GM12878 (cell line): Measurements from ENCODE around the gene IER3. TPM values are rescaled to one million over a fixed set of nuclear protein-coding genes. Genes with fewer than 3 reads are reported as not detected.

Source experiments
- IKZF2 ChIP-seq, 2 experiments: fragments of 450-650 bp; IDR thresholded peaks; 2 replicates each; pipeline ENCODE4 v1.6.1; 2017; ENCODE audit warnings: mild to moderate bottlenecking in 2 of 2, moderate library complexity in 2 of 2
- NRF1 ChIP-seq: conservative IDR thresholded peaks from 2 replicates; pipeline ENCODE4 v1.6.1; 2011; ENCODE audit warnings: mild to moderate bottlenecking, low read depth, low read length, improper control_type of control experiment
- PML ChIP-seq: IDR thresholded peaks from 2 replicates; pipeline ENCODE4 v1.6.1; 2012; ENCODE audit warnings: low read length, inconsistent platforms
- RELA ChIP-seq: fragments of 450-650 bp; IDR thresholded peaks from 2 replicates; pipeline ENCODE4 v1.8.0; 2014; ENCODE audit warnings: borderline replicate concordance; ENCODE audit not compliant: partially characterized antibody
- RFX5 ChIP-seq: IDR thresholded peaks from 2 replicates; pipeline ENCODE4 v1.6.1; 2011; ENCODE audit warnings: low read depth, low read length, improper control_type of control experiment
- STAT3 ChIP-seq: IDR thresholded peaks from 2 replicates; pipeline ENCODE4 v1.6.1; 2011; ENCODE audit warnings: low read depth, low read length, improper control_type of control experiment
- YY1 ChIP-seq: IDR thresholded peaks from 2 replicates; pipeline ENCODE4 v1.6.1; 2011; ENCODE audit warnings: low read depth, mild to moderate bottlenecking, low read length
- polyA plus RNA-seq, 11 experiments: library from polyadenylated mRNA; depleted of rRNA in 4 of 11; unstranded in 6 of 11; stranded (reverse) in 5 of 11; fragments of >200 nt; fragmentation: Nextera tagmentation in 4 of 11; fragmentation: Illumina TruSeq in 1 of 11; extraction: Ambion mirVana in 4 of 11; extraction: Trizol in 1 of 11; gene quantifications; 1 replicate in 1 of 11; 2 replicates in 10 of 11; pipeline versions ENCODE4 v1.2.1 to v1.2.3, GENCODE V29; 2011 to 2016; ENCODE audit warnings: inconsistent platforms in 2 of 11, missing spikeins in 2 of 11, low read depth in 1 of 11
- total RNA-seq, 4 experiments: library from RNA; depleted of rRNA in 3 of 4; stranded (reverse); fragments of >200 nt in 3 of 4; fragmentation: Illumina TruSeq in 1 of 4; extraction: Trizol in 1 of 4; gene quantifications; 2 replicates each; pipeline versions ENCODE4 v1.2.1 to v1.2.3, GENCODE V29; 2013 to 2021
- TF ChIP-seq, protein P1 (sequence below): fragments of 450-650 bp; IDR thresholded peaks from 2 replicates; pipeline ENCODE4 v1.6.1; 2017; ENCODE audit warnings: mild to moderate bottlenecking, moderate library complexity
- TF ChIP-seq, protein P2 (sequence below): IDR thresholded peaks from 2 replicates; pipeline ENCODE4 v1.6.1; 2012; ENCODE audit warnings: improper control_type of control experiment, low read depth, low read length; ENCODE audit not compliant: insufficient replicate concordance
- TF ChIP-seq, protein P3 (sequence below): fragments of 450-650 bp; IDR thresholded peaks from 2 replicates; pipeline ENCODE4 v1.6.1; 2016; ENCODE audit warnings: mild to moderate bottlenecking, moderate library complexity, borderline replicate concordance
- TF ChIP-seq, protein P4 (sequence below): IDR thresholded peaks from 2 replicates; pipeline ENCODE4 v1.6.1; 2011; ENCODE audit warnings: low read depth, mild to moderate bottlenecking, low read length, moderate library complexity, borderline replicate concordance; ENCODE audit errors: extremely low read depth
- TF ChIP-seq, protein P5 (sequence below): fragments of 450-650 bp; IDR thresholded peaks from 2 replicates; pipeline ENCODE4 v1.6.1; 2017; ENCODE audit warnings: low read depth, mild to moderate bottlenecking, moderate library complexity

Gene IER3
- total and polyA plus RNA-seq, 10 of the 15 experiments (the other 5 are each of a cell fraction or from before 2014, with no cell fraction given): 1.9 to 100 (median 32.3) TPM

DNA sequence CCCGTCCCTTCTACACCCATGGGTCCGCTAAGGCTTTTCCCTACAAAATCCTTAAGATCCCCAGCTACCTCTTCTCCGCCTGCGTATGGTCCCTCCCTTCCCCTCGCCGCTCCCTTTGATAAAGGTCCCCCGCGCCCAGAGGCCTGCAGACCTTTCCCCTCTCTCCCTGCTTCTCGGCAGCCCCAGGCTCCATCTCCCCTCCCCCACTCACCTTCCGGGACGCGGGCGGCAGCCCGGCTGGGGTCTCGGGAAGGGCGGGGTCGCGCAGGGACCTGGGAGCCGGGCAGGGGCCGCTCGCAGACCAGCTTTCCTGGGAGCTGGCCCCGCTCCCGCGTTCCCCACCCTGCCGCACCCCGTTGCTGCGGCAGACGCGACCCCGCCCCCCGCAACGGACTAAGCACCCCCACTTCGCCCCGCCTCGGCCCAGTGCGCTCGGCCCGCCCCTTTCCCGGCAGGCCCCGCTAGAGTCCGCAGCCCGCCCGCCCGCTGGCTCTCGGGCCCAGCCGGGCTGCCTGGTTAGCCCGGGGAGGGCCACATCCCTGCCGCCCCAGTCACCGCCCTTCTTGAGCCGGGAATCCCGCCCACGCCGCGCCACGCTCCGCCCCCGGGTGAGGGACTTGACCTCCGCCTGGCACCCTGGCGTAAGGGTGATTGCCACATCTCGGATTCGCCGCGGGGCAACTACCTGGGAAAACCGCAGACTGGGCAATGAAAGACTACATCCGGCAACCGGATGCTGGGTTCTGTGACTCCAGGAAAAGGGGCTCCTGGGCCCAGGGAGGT is 1.8 kb downstream of the IER3 start, which contains the start of gene FLOT1 (continued):
- TF ChIP-seq, protein P1, sequence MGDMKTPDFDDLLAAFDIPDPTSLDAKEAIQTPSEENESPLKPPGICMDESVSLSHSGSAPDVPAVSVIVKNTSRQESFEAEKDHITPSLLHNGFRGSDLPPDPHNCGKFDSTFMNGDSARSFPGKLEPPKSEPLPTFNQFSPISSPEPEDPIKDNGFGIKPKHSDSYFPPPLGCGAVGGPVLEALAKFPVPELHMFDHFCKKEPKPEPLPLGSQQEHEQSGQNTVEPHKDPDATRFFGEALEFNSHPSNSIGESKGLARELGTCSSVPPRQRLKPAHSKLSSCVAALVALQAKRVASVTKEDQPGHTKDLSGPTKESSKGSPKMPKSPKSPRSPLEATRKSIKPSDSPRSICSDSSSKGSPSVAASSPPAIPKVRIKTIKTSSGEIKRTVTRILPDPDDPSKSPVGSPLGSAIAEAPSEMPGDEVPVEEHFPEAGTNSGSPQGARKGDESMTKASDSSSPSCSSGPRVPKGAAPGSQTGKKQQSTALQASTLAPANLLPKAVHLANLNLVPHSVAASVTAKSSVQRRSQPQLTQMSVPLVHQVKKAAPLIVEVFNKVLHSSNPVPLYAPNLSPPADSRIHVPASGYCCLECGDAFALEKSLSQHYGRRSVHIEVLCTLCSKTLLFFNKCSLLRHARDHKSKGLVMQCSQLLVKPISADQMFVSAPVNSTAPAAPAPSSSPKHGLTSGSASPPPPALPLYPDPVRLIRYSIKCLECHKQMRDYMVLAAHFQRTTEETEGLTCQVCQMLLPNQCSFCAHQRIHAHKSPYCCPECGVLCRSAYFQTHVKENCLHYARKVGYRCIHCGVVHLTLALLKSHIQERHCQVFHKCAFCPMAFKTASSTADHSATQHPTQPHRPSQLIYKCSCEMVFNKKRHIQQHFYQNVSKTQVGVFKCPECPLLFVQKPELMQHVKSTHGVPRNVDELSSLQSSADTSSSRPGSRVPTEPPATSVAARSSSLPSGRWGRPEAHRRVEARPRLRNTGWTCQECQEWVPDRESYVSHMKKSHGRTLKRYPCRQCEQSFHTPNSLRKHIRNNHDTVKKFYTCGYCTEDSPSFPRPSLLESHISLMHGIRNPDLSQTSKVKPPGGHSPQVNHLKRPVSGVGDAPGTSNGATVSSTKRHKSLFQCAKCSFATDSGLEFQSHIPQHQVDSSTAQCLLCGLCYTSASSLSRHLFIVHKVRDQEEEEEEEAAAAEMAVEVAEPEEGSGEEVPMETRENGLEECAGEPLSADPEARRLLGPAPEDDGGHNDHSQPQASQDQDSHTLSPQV: 0 out of 2 replicates have a peak, but pooled peaks have one; percentile 25
- no peak for TF ChIP-seq RELA
- TF ChIP-seq NRF1: no peak
- TF ChIP-seq PML: peak; percentile 76; the same call in 1 of the 2 replicates
- no peak for TF ChIP-seq STAT3
- TF ChIP-seq IKZF2 (IDR thresholded peaks at IDR 0.05): peak; percentile 89 to 92
- TF ChIP-seq, protein P2, sequence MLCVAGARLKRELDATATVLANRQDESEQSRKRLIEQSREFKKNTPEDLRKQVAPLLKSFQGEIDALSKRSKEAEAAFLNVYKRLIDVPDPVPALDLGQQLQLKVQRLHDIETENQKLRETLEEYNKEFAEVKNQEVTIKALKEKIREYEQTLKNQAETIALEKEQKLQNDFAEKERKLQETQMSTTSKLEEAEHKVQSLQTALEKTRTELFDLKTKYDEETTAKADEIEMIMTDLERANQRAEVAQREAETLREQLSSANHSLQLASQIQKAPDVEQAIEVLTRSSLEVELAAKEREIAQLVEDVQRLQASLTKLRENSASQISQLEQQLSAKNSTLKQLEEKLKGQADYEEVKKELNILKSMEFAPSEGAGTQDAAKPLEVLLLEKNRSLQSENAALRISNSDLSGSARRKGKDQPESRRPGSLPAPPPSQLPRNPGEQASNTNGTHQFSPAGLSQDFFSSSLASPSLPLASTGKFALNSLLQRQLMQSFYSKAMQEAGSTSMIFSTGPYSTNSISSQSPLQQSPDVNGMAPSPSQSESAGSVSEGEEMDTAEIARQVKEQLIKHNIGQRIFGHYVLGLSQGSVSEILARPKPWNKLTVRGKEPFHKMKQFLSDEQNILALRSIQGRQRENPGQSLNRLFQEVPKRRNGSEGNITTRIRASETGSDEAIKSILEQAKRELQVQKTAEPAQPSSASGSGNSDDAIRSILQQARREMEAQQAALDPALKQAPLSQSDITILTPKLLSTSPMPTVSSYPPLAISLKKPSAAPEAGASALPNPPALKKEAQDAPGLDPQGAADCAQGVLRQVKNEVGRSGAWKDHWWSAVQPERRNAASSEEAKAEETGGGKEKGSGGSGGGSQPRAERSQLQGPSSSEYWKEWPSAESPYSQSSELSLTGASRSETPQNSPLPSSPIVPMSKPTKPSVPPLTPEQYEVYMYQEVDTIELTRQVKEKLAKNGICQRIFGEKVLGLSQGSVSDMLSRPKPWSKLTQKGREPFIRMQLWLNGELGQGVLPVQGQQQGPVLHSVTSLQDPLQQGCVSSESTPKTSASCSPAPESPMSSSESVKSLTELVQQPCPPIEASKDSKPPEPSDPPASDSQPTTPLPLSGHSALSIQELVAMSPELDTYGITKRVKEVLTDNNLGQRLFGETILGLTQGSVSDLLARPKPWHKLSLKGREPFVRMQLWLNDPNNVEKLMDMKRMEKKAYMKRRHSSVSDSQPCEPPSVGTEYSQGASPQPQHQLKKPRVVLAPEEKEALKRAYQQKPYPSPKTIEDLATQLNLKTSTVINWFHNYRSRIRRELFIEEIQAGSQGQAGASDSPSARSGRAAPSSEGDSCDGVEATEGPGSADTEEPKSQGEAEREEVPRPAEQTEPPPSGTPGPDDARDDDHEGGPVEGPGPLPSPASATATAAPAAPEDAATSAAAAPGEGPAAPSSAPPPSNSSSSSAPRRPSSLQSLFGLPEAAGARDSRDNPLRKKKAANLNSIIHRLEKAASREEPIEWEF: no peak
- TF ChIP-seq, protein P3, sequence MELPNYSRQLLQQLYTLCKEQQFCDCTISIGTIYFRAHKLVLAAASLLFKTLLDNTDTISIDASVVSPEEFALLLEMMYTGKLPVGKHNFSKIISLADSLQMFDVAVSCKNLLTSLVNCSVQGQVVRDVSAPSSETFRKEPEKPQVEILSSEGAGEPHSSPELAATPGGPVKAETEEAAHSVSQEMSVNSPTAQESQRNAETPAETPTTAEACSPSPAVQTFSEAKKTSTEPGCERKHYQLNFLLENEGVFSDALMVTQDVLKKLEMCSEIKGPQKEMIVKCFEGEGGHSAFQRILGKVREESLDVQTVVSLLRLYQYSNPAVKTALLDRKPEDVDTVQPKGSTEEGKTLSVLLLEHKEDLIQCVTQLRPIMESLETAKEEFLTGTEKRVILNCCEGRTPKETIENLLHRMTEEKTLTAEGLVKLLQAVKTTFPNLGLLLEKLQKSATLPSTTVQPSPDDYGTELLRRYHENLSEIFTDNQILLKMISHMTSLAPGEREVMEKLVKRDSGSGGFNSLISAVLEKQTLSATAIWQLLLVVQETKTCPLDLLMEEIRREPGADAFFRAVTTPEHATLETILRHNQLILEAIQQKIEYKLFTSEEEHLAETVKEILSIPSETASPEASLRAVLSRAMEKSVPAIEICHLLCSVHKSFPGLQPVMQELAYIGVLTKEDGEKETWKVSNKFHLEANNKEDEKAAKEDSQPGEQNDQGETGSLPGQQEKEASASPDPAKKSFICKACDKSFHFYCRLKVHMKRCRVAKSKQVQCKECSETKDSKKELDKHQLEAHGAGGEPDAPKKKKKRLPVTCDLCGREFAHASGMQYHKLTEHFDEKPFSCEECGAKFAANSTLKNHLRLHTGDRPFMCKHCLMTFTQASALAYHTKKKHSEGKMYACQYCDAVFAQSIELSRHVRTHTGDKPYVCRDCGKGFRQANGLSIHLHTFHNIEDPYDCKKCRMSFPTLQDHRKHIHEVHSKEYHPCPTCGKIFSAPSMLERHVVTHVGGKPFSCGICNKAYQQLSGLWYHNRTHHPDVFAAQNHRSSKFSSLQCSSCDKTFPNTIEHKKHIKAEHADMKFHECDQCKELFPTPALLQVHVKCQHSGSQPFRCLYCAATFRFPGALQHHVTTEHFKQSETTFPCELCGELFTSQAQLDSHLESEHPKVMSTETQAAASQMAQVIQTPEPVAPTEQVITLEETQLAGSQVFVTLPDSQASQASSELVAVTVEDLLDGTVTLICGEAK: no peak
- TF ChIP-seq, protein P4, sequence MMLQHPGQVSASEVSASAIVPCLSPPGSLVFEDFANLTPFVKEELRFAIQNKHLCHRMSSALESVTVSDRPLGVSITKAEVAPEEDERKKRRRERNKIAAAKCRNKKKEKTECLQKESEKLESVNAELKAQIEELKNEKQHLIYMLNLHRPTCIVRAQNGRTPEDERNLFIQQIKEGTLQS: no peak
- TF ChIP-seq YY1: 0 out of 2 replicates have a peak, but pooled peaks have one; percentile 3
- no peak for TF ChIP-seq RFX5
- TF ChIP-seq, protein P5, sequence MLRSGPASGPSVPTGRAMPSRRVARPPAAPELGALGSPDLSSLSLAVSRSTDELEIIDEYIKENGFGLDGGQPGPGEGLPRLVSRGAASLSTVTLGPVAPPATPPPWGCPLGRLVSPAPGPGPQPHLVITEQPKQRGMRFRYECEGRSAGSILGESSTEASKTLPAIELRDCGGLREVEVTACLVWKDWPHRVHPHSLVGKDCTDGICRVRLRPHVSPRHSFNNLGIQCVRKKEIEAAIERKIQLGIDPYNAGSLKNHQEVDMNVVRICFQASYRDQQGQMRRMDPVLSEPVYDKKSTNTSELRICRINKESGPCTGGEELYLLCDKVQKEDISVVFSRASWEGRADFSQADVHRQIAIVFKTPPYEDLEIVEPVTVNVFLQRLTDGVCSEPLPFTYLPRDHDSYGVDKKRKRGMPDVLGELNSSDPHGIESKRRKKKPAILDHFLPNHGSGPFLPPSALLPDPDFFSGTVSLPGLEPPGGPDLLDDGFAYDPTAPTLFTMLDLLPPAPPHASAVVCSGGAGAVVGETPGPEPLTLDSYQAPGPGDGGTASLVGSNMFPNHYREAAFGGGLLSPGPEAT: 0 out of 2 replicates have a peak, but pooled peaks have one; percentile 28
